Uterus (tissue), 4 donors: ENCODE measurements around the gene BAZ2A. TPM values are rescaled to one million over a fixed set of nuclear protein-coding genes. Genes with fewer than 3 reads are reported as not detected.

Experiments
- DNase-seq, 2 donors: peaks; one replicate each; pipeline ENCODE4 v3.0.0-alpha.2; 2019 to 2020
- H3K27ac ChIP-seq, 2 donors: fragments of 200-600 bp; sonication (generic); 1 replicate in 1 of 2; 2 replicates in 1 of 2; pipeline ENCODE4 v1.5.1; 2016 to 2018
- H3K27me3 ChIP-seq, 2 donors: fragments of 200-600 bp; sonication (generic); one replicate each; pipeline ENCODE4 v1.5.1; 2018 to 2019; ENCODE audit warnings: control low read depth in 1 of 2
- H3K36me3 ChIP-seq, 2 donors: fragments of 200-600 bp; sonication (generic); one replicate each; pipeline ENCODE4 v1.5.1; 2019; ENCODE audit warnings: control low read depth in 1 of 2
- H3K4me1 ChIP-seq, 2 donors: fragments of 200-600 bp; sonication (generic); one replicate each; pipeline ENCODE4 v1.5.1; 2018 to 2019; ENCODE audit warnings: control low read depth in 1 of 2
- H3K4me3 ChIP-seq, 2 donors: fragments of 200-600 bp; sonication (generic); 1 replicate in 1 of 2; 2 replicates in 1 of 2; pipeline ENCODE4 v1.5.1; 2018 to 2019; ENCODE audit warnings: mild to moderate bottlenecking in 1 of 2
- H3K9me3 ChIP-seq, 2 donors: fragments of 200-600 bp; sonication (generic); one replicate each; pipeline ENCODE4 v1.5.1; 2019; ENCODE audit warnings: control low read depth in 1 of 2
- CTCF ChIP-seq, 4 experiments: fragments of 200-600 bp in 2 of 4; fragments of 450-650 bp in 2 of 4; sonication (generic) in 2 of 4; IDR thresholded peaks; one replicate each; pipeline ENCODE4 v1.5.1; 2016 to 2019; ENCODE audit warnings: antibody characterized with exemption in 4 of 4, mild to moderate bottlenecking in 2 of 4, moderate library complexity in 1 of 4
- POLR2A ChIP-seq, 2 donors: fragments of 450-650 bp; IDR thresholded peaks; one replicate each; pipeline ENCODE4 v1.6.1; 2016; ENCODE audit warnings: antibody characterized with exemption in 2 of 2, mild to moderate bottlenecking in 1 of 2, moderate library complexity in 1 of 2
- intact Hi-C: fragments of 100-400 bp; cut with DNase I; formaldehyde crosslinking; loops from one replicate; pipeline ENCODE4 v1.15.1; 2023; ENCODE audit warnings: low total_unique reads
- total RNA-seq, 4 donors: library from RNA; depleted of rRNA in 3 of 4; stranded (reverse); fragments of >200 nt in 3 of 4; gene quantifications; one replicate each; pipeline versions ENCODE4 v1.1.0 to v1.2.4, GENCODE V29; 2014 to 2023
- donor health status: DM: yes; HTN: yes; CAD: no.

Gene BAZ2A
- total RNA-seq, 4 donors from 2014 or later, result 25.1 to 136 (median 28.9) TPM

GRCh38 chr12:56602239-56602638 is 27.9 kb downstream of the BAZ2A start:
- H3K27ac ChIP-seq, result no peak overlapping the region
- intact Hi-C loops, result no loop called here
- H3K36me3 ChIP-seq, result no peaks in the 10 kb centered on the region
- DNase-seq, result no peak
- no peaks in the 10 kb centered on the region for H3K4me1 ChIP-seq
- TF ChIP-seq CTCF (IDR thresholded peaks at IDR 0.05), result no peak
- no peak for TF ChIP-seq POLR2A (IDR thresholded peaks at IDR 0.05)
- H3K9me3 ChIP-seq, result no peaks in the 10 kb centered on the region
- no peaks in the 10 kb centered on the region for H3K27me3 ChIP-seq
- H3K4me3 ChIP-seq, result no peak overlapping the region

DNA sequence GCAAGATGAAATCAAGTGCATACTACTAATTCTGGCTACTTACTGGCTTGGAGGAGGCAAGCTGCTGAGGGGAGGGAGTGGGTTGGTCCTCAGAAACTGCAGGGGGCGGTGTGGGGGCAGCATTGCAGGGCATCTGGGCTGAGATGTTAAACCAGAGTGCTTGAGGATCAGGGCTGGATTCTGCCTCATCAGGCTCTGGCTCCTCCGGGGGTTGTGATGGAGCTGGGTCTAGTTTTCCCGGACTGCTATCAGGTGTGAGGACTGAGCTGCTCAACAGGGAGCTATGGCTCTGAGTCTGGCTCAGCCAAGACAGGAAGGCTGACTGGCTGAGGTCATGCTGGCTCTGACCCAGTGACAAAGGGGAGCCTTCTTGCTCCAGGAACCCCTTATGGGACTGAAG is 28.6 kb downstream of the BAZ2A start:
- Histone ChIP-seq H3K9me3 (no peaks in the 10 kb centered on the region), H3K4me3 (no peak overlapping the region), H3K27me3 (no peaks in the 10 kb centered on the region), H3K27ac (no peak overlapping the region), H3K36me3 (no peaks in the 10 kb centered on the region), H3K4me1 (no peaks in the 10 kb centered on the region)
- TF ChIP-seq CTCF (IDR thresholded peaks at IDR 0.05), result no peak
- no peak for TF ChIP-seq POLR2A (IDR thresholded peaks at IDR 0.05)
- no peak for DNase-seq
- intact Hi-C loops, result no loop called here

- Histone ChIP-seq H3K4me1 (no peaks in the 10 kb centered on the region), H3K9me3 (no peaks in the 10 kb centered on the region), H3K4me3 (no peak overlapping the region), H3K36me3 (no peaks in the 10 kb centered on the region), H3K27me3 (no peaks in the 10 kb centered on the region), H3K27ac (no peak overlapping the region)
- intact Hi-C loops, result no loop called here
- TF ChIP-seq CTCF (IDR thresholded peaks at IDR 0.05) (no peak), POLR2A (IDR thresholded peaks at IDR 0.05) (no peak)
- DNase-seq, result no peak
Measured at GRCh38 chr12:56600753-56601152, 29.4 kb downstream of the BAZ2A start.

DNA sequence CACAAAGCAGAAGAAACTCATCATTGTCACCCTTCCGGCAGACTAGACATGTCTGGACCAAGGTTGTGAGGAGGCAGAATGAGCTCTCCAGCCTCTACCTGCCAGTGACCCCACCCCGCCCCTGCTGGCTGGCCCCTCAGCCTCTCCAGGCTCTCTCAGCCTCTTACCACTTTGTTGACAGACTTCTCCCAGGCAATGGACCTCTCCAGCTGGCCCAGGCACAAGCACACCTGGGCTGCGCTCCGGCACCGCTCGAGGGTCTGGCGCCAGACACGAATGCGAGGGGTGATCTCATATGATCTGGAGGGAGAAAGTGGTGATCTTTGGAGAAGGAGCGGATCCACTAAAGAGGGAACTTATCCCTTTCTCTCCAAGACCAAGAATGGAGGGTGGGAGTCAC is 30.3 kb downstream of the BAZ2A start:
- Histone ChIP-seq H3K36me3 (no peaks in the 10 kb centered on the region), H3K27me3 (no peaks in the 10 kb centered on the region), H3K4me1 (no peaks in the 10 kb centered on the region), H3K27ac (no peak overlapping the region), H3K9me3 (no peaks in the 10 kb centered on the region), H3K4me3 (no peak overlapping the region)
- intact Hi-C loops, result no loop called here
- no peak for DNase-seq
- no peak for TF ChIP-seq CTCF (IDR thresholded peaks at IDR 0.05)
- no peak for TF ChIP-seq POLR2A (IDR thresholded peaks at IDR 0.05)

DNA sequence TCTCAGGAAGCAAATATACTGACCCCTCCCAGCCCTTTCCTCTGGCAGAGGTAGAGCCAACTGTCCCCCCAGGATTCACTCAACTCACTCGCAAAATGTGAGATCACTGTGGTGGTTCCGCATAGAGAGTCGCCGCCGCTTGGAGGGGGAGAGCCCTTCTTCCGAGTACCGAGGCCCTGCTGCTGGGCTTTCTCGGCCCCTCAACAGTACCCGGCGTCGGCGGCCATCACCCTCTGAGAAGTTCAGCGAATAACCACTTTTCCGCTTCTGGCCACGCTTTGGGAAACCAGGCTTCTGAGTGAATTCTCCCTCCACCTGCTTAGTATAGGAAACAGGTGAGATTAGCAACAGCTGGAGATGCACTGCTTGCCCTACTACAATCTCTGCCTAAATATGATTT is 31.1 kb downstream of the BAZ2A start:
- DNase-seq, result no peak
- no peaks in the 10 kb centered on the region for H3K9me3 ChIP-seq
- H3K4me1 ChIP-seq, result no peaks in the 10 kb centered on the region
- intact Hi-C loops, result no loop called here
- no peaks in the 10 kb centered on the region for H3K36me3 ChIP-seq
- H3K27me3 ChIP-seq, result no peaks in the 10 kb centered on the region
- no peak overlapping the region for H3K27ac ChIP-seq
- H3K4me3 ChIP-seq, result no peak overlapping the region
- no peak for TF ChIP-seq CTCF (IDR thresholded peaks at IDR 0.05)
- no peak for TF ChIP-seq POLR2A (IDR thresholded peaks at IDR 0.05)
